Cardiac fibroblast (primary cell): ENCODE results near the gene PAK5.

Experiments used
- DNase-seq, 2 donors: peaks; one replicate each; pipeline versions ENCODE4 v3.0.0 to v3.0.0-alpha.2; 2010; ENCODE audit warnings: low read depth in 2 of 2
- H3K4me3 ChIP-seq, 2 donors: replicated peaks in 1 of 2; 1 replicate in 1 of 2; 2 replicates in 1 of 2; pipeline ENCODE4 v1.5.1; 2011; ENCODE audit warnings: low read depth in 2 of 2, low read length in 2 of 2, mild to moderate bottlenecking in 2 of 2, moderate library complexity in 1 of 2
- TF ChIP-seq, protein P1 (sequence below): IDR thresholded peaks from one replicate; pipeline ENCODE4 v1.5.1; 2011; ENCODE audit warnings: low read depth, mild to moderate bottlenecking, low read length, inconsistent platforms

The PAK5 gene

DNA sequence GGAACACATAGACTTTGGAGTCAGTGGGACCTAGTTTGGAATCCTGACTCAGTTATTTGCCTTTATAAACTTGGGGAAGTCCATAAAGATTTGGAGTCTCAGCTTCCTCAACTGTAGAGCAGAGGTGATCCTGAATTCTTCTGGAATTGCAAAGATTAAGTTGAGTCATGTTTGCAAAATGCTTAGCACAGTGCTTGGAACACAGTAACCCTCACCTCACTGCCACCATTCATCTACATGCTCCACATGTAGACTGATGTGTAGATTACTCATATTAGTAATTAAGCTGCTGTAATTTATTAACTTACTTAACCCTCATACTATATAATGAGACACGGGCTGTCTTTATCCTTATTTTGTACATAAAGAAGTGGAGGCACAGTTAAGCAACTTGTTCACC, 263.0 kb downstream of the PAK5 start:
- TF ChIP-seq, protein P1, sequence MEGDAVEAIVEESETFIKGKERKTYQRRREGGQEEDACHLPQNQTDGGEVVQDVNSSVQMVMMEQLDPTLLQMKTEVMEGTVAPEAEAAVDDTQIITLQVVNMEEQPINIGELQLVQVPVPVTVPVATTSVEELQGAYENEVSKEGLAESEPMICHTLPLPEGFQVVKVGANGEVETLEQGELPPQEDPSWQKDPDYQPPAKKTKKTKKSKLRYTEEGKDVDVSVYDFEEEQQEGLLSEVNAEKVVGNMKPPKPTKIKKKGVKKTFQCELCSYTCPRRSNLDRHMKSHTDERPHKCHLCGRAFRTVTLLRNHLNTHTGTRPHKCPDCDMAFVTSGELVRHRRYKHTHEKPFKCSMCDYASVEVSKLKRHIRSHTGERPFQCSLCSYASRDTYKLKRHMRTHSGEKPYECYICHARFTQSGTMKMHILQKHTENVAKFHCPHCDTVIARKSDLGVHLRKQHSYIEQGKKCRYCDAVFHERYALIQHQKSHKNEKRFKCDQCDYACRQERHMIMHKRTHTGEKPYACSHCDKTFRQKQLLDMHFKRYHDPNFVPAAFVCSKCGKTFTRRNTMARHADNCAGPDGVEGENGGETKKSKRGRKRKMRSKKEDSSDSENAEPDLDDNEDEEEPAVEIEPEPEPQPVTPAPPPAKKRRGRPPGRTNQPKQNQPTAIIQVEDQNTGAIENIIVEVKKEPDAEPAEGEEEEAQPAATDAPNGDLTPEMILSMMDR = no peak
- no peak overlapping the region for H3K4me3 ChIP-seq
- DNase-seq = no peak

DNA sequence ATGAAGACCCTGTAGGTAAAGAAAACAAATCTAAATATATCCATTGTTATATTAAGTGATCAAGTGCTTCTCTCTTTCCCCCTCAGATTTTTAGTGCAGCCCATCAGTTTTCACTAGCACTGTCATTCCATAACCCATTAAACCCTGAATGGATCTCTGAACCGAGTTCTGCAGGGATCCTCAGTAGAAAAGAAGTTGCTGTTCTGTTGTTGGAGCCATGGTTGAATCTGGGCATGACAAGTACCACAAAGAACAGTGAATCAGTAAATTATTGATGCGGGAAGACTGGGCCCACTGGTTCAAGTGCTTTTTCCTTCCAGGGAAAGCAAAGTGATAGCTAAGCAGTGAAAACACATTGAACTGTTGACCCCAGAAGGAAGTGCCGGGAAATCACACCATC, 264.1 kb downstream of the PAK5 start:
- H3K4me3 ChIP-seq = no peak overlapping the region
- no peak for DNase-seq
- TF ChIP-seq, protein P1 = no peak

DNA sequence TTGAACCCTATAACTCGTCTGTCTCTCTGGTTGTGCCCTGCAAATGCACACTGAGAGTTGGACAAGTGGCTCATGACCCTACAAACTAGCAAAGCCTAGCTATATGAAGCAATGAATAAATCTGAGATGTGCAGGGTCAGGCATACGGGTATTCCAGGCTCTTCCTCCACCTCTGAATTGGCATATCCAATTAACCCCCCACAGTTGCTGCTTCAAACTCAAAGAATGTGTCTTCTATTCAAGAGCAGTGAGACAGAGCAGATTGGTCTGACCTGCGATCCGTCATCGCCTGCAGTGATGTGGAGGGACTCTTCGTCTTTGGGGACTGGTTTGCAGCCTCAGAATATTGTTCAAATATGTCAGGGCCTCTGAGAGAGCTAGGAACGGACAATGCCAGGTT, 264.7 kb downstream of the PAK5 start:
- H3K4me3 ChIP-seq = no peak overlapping the region
- DNase-seq = no peak
- TF ChIP-seq, protein P1 = no peak

DNA sequence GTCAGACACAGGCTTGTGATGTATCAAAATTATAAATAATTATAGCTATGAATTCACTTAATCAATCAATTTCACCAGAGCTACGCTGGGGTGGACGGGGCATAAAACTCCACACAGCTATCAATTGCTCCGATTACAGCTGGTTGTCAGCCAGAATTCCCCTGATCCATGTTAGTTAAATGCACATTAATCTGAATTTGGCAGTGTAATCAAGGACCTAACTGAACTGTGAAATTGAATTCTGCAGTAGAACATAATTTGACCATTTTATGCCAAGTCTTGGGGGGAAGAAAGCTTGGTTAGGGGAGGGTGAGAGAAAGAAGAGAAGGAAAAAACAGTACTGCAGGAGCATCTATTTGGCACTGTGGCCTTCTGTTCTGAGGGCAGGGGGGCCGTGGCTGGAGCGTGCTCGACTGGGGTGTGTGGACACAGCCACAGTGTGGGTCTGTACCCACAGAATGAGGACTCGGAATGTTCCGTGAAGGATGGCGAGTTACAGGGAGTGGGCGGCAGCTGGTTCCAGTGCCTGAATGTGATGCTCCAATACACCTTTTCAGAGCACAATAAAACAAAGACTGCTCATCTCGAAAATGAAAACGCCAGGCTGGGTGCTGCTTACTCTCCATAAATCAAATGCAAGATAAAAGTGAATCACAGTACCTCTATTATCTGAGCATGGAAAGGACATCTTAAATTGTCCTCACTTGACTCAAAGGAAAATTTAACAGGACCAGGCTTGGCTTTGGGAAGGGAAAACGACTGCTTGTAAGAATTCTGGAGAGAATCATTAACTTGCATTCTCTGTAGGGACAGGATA, 265.3 kb downstream of the PAK5 start:
- no peak for DNase-seq
- H3K4me3 ChIP-seq = no peak overlapping the region
- TF ChIP-seq, protein P1 = no peak

DNA sequence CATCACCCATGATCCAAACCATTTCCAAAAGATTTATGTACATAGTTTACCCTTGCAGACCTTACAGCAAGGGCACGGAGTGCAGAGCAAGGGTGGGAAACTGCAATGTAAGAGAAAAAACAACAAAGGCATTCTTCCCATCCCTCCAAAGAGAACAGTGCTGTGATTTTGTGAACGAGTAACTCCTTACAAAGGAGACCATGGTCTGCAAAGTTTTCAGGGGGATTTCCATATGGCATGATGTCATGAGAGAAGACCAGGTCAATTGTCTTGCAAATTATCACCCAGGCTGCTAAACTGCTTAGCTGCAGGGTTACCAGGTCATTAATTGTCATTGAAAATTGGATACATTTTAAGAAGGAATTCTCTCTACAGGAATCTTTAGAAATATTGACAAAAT, 266.2 kb downstream of the PAK5 start:
- H3K4me3 ChIP-seq = no peak overlapping the region
- TF ChIP-seq, protein P1 = no peak
- no peak for DNase-seq

DNA sequence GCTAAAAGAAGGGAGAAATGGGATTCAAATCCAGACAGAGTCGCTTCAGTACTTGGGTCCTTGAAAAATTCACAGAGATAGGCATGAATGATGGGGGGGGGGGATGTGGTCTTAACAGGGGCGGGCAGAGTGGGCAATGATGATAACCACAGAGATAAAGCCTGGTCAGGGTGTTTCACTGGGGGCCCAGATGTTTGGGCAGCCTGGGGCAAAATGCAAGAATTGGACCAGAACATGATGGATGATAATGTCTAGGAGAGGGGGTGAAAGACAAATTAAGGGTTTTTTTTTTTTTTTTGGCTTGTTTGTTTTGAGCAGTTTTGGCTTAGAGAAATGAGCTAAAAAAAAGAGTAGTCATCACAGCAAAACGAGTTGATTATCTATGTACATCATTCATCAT, 267.1 kb downstream of the PAK5 start:
- H3K4me3 ChIP-seq = no peak overlapping the region
- TF ChIP-seq, protein P1 = no peak
- no peak for DNase-seq

DNA sequence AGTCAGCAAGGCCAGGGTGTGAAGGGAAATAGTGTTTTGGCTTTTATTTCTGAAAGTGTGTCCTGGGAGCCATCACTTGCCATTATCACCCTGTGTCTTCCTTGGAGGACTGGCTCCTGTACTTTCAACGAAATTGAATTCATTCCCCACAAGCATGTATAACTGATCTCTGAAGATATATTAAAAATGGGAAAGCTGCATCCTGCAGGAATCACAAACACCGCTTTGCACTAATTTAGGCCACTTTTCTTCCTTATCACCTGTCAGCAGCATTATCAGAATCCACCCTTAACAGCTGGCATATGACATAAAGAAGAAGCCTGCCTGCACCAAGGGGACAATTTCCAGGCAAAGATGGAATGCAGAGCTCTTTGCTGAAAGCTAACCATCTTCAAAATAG, 268.3 kb downstream of the PAK5 start:
- TF ChIP-seq, protein P1 = no peak
- H3K4me3 ChIP-seq = no peak overlapping the region
- no peak for DNase-seq
